SK-N-SH treated with all-trans-retinoic acid at 6 μM for 48 hours (cell line): ENCODE data around the gene RPS6KA2.

Experiments used
- CSDC2 ChIP-seq: fragments of 250-450 bp; sonication (Bioruptor Pico); IDR thresholded peaks from 2 replicates; pipeline ENCODE4 v1.5.0; 2020; ENCODE audit warnings: mild to moderate bottlenecking, moderate library complexity
- ISL1 ChIP-seq: fragments of 250-450 bp; sonication (Bioruptor Pico); IDR thresholded peaks from 2 replicates; pipeline ENCODE4 v2.1.2; 2022; ENCODE audit warnings: mild to moderate bottlenecking, moderate library complexity
- ZC3H10 ChIP-seq: fragments of 250-450 bp; sonication (Bioruptor Pico); IDR thresholded peaks from 2 replicates; pipeline ENCODE4 v1.5.1; 2021; ENCODE audit warnings: mild to moderate bottlenecking, moderate library complexity
- ZNF565 ChIP-seq: fragments of 450-650 bp; formaldehyde crosslinking; conservative IDR thresholded peaks from 2 replicates; pipeline ENCODE4 v1.5.0; 2020; ENCODE audit warnings: low read depth, mild to moderate bottlenecking, moderate library complexity
- ZNF70 ChIP-seq: fragments of 450-650 bp; formaldehyde crosslinking; IDR thresholded peaks from 2 replicates; pipeline ENCODE4 v1.5.0; 2020; ENCODE audit warnings: mild to moderate bottlenecking, moderate library complexity

DNA sequence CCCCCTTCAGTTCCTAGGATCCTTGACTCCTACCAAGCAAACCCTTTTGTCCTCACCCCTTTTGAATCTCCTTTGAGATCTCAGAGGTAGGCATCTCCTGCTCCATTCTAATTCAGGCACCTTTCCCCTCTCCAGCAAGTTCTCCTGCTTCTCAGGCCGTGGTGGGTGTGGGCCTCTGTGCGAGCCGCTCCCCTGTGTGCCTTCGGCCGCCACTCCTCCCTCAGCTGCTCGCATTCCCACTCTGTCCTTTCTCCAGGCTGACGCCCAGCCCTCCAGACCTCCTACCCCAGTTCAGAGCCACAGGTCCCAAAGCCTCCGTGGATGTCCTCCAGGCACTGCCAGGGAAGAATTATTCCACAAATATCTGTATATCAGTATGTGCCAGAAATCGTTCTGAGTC is 19.7 kb upstream of the RPS6KA2 start:
- no peak for TF ChIP-seq ZNF565 (CRISPR knock-in tag)
- TF ChIP-seq ZNF70 (CRISPR knock-in tag) = no peak
- TF ChIP-seq CSDC2 (CRISPR knock-in tag) = no peak
- no peak for TF ChIP-seq ISL1 (CRISPR knock-in tag)
- TF ChIP-seq ZC3H10 (CRISPR knock-in tag) = no peak
